Mesothelial cell of epicardium (in vitro differentiated cells): Measurements from ENCODE around the gene CLDN20. TPM values are rescaled to one million over a fixed set of nuclear protein-coding genes. Genes with fewer than 3 reads are reported as not detected.

Experiments used
- DNase-seq, 2 experiments: peaks; one replicate each; pipeline ENCODE4 v3.0.0; 2021; ENCODE audit warnings: low spot score in 2 of 2; ENCODE audit not compliant: unreplicated experiment in 2 of 2
- H3K27ac Mint-ChIP-seq: 2 replicates; pipeline ENCODE4 v1.8.0; 2021; ENCODE audit warnings: mixed read lengths
- H3K27me3 Mint-ChIP-seq: 2 replicates; pipeline ENCODE4 v1.8.0; 2021; ENCODE audit warnings: low read depth, mixed read lengths
- H3K36me3 Mint-ChIP-seq: 2 replicates; pipeline ENCODE4 v1.8.0; 2021; ENCODE audit warnings: mixed read lengths
- H3K4me1 Mint-ChIP-seq: 2 replicates; pipeline ENCODE4 v1.8.0; 2021; ENCODE audit warnings: mixed read lengths
- H3K4me3 Mint-ChIP-seq: 2 replicates; pipeline ENCODE4 v1.8.0; 2021; ENCODE audit warnings: mild to moderate bottlenecking, moderate library complexity, mixed read lengths
- H3K9me3 Mint-ChIP-seq: 2 replicates; pipeline ENCODE4 v1.8.0; 2021; ENCODE audit warnings: mixed read lengths
- CTCF ChIP-seq: fragments of 200-600 bp; sonication (generic); IDR thresholded peaks from one replicate; pipeline ENCODE4 v1.5.0; 2021; ENCODE audit warnings: antibody characterized with exemption; ENCODE audit not compliant: unreplicated experiment
- total RNA-seq: library from RNA; stranded (reverse); gene quantifications from 3 replicates; pipeline ENCODE4 v1.2.1, GENCODE V29; 2021

Gene CLDN20
- total RNA-seq, 1 donor from 2014 or later: not detected

- Mint-ChIP-seq H3K27me3 (no peaks in the 10 kb centered on the region), H3K9me3 (no peaks in the 10 kb centered on the region), H3K4me1 (peaks cover 18% of the 10 kb centered on the region), H3K27ac (peak overlapping the region; percentile 71), H3K4me3 (no peak overlapping the region), H3K36me3 (peaks cover 12% of the 10 kb centered on the region)
- TF ChIP-seq CTCF: no peak
- DNase-seq: no peak
Observed at GRCh38 chr6:155276638-155277037, 12.8 kb downstream of the CLDN20 start.

- H3K27me3 Mint-ChIP-seq: no peaks in the 10 kb centered on the region
- no peak overlapping the region for H3K27ac Mint-ChIP-seq
- H3K9me3 Mint-ChIP-seq: no peaks in the 10 kb centered on the region
- TF ChIP-seq CTCF: no peak
- peaks cover 20% of the 10 kb centered on the region for H3K36me3 Mint-ChIP-seq
- no peak overlapping the region for H3K4me3 Mint-ChIP-seq
- no peak for DNase-seq
- peaks cover 9% of the 10 kb centered on the region for H3K4me1 Mint-ChIP-seq
Observed at GRCh38 chr6:155278319-155279049, 14.7 kb downstream of the CLDN20 start.

GRCh38 chr6:155284775-155285174 is 21.0 kb downstream of the CLDN20 start:
- no peak overlapping the region for H3K4me3 Mint-ChIP-seq
- H3K4me1 Mint-ChIP-seq: peaks cover 15% of the 10 kb centered on the region
- no peak for TF ChIP-seq CTCF
- no peaks in the 10 kb centered on the region for H3K27me3 Mint-ChIP-seq
- H3K27ac Mint-ChIP-seq: no peak overlapping the region
- H3K36me3 Mint-ChIP-seq: peaks cover 31% of the 10 kb centered on the region
- no peaks in the 10 kb centered on the region for H3K9me3 Mint-ChIP-seq
- DNase-seq: no peak

GRCh38 chr6:155287762-155288161 is 23.9 kb downstream of the CLDN20 start:
- DNase-seq: no peak
- Mint-ChIP-seq H3K4me1 (peaks cover 15% of the 10 kb centered on the region), H3K4me3 (no peak overlapping the region), H3K27me3 (no peaks in the 10 kb centered on the region), H3K27ac (peak overlapping the region; percentile 75), H3K36me3 (peaks cover 38% of the 10 kb centered on the region), H3K9me3 (no peaks in the 10 kb centered on the region)
- no peak for TF ChIP-seq CTCF

- H3K36me3 Mint-ChIP-seq: peaks cover 28% of the 10 kb centered on the region
- DNase-seq: no peak
- no peaks in the 10 kb centered on the region for H3K27me3 Mint-ChIP-seq
- H3K27ac Mint-ChIP-seq: no peak overlapping the region
- no peak overlapping the region for H3K4me3 Mint-ChIP-seq
- no peaks in the 10 kb centered on the region for H3K9me3 Mint-ChIP-seq
- TF ChIP-seq CTCF: no peak
- H3K4me1 Mint-ChIP-seq: peaks cover 15% of the 10 kb centered on the region
Observed at GRCh38 chr6:155290491-155290890, 26.7 kb downstream of the CLDN20 start.
